Dermis microvascular lymphatic vessel endothelial cell (primary cell): ENCODE data around the gene DNM3. TPM values are rescaled to one million over a fixed set of nuclear protein-coding genes. Genes with fewer than 3 reads are reported as not detected.
A peak's percentile ranks its signal among the peaks of the same experiment; 100 is the strongest.
"Not testable (repeated sequence)": the region's sequence is repeated elsewhere in the genome, so short reads cannot be mapped to it uniquely, and the experiment has no call there.

Experiments
- DNase-seq, 2 donors: peaks; one replicate each; pipeline versions ENCODE4 v3.0.0 to v3.0.0-alpha.2; 2010; ENCODE audit warnings: low read depth in 2 of 2
- total RNA-seq: library from RNA; depleted of rRNA; stranded (reverse); fragments of >200 nt; gene quantifications from 2 replicates; pipeline ENCODE4 v1.2.1, GENCODE V29; 2014

The DNM3 gene
- 0.51 and 2.5 TPM in 2 replicates for total RNA-seq

GRCh38 chr1:171841050-171841910 lies at the start of gene DNM3:
TSS of gene DNM3 (plus strand) at chr1:171841498. CDS start at chr1:171841657, 159 bp downstream.
- peak; percentile 65 to 81 for DNase-seq

GRCh38 chr1:171792656-171793369 lies 48.5 kb upstream of the DNM3 start:
- DNase-seq: no peak

- DNase-seq: no peak
Measured at GRCh38 chr1:171793636-171794035, 47.7 kb upstream of the DNM3 start.

- DNase-seq: peak in 1 of 2 donors; percentile 25
Measured at GRCh38 chr1:171794085-171794484, 47.2 kb upstream of the DNM3 start.

- DNase-seq: no peak
Measured at GRCh38 chr1:171796592-171796991, 44.7 kb upstream of the DNM3 start.

- no peak for DNase-seq
Measured at GRCh38 chr1:171798311-171798710, 43.0 kb upstream of the DNM3 start.

- no peak for DNase-seq
Measured at GRCh38 chr1:171798765-171799164, 42.5 kb upstream of the DNM3 start.

- no peak for DNase-seq
Measured at GRCh38 chr1:171799166-171799565, 42.1 kb upstream of the DNM3 start.

- not testable (repeated sequence) for DNase-seq
Measured at GRCh38 chr1:171799698-171800097, 41.6 kb upstream of the DNM3 start.

GRCh38 chr1:171800342-171800741 lies 41.0 kb upstream of the DNM3 start:
- no peak for DNase-seq

GRCh38 chr1:171800851-171801250 lies 40.4 kb upstream of the DNM3 start:
- DNase-seq: no peak

GRCh38 chr1:171801487-171801891 lies 39.8 kb upstream of the DNM3 start:
- DNase-seq: peak in 1 of 2 donors; percentile 50

GRCh38 chr1:171802207-171802606 lies 39.1 kb upstream of the DNM3 start:
- DNase-seq: no peak

GRCh38 chr1:171803045-171803444 lies 38.3 kb upstream of the DNM3 start:
- no peak for DNase-seq

- no peak for DNase-seq
Measured at GRCh38 chr1:171803461-171804022, 37.8 kb upstream of the DNM3 start.

GRCh38 chr1:171805395-171806115 lies 35.7 kb upstream of the DNM3 start:
- no peak for DNase-seq

- no peak for DNase-seq
Measured at GRCh38 chr1:171807556-171807955, 33.7 kb upstream of the DNM3 start.

GRCh38 chr1:171809834-171810233 lies 31.5 kb upstream of the DNM3 start:
- no peak for DNase-seq

- DNase-seq: no peak
Measured at GRCh38 chr1:171811672-171812071, 29.6 kb upstream of the DNM3 start.

- DNase-seq: no peak
Measured at GRCh38 chr1:171814692-171815091, 26.6 kb upstream of the DNM3 start.

GRCh38 chr1:171816300-171816901 lies 24.9 kb upstream of the DNM3 start:
- no peak for DNase-seq
